ENCODE results near the gene ZNF407.
"Not testable (repeated sequence)": the region's sequence is repeated elsewhere in the genome, so short reads cannot be mapped to it uniquely, and the experiment has no call there.

ZNF407 gene

DNA sequence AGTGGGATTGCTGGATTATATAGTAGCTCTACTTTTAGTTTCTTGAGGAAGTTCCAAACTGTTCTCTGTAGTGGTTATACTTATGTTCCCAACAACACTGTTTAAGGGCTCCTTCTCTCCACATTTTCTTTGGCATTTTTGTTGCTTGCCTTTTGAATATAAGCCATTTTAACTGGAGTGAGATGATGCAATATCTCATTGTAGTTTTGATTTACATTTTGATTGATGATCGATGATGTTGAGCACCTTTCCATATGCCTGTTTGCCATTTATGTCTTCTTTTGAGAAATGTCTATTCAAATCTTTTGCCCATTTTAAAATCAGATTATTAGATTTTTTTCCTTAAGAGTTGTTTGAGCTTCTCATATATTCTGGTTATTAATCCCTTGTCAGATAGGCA lies 368.0 kb downstream of the ZNF407 start:
- peaks cover 4% of the 10 kb centered on the region for H3K9me3 ChIP-seq (ENCODE audit: control insufficient read depth, low read length)
- H3K27ac ChIP-seq (ENCODE audit: low read depth, low read length, severe bottlenecking): no peak overlapping the region
- H3K4me3 ChIP-seq (ENCODE audit: extremely low read depth, insufficient read depth, low read length, poor library complexity, severe bottlenecking): no peak overlapping the region
- WGBS, 2 experiments (ENCODE audit: insufficient coverage in 2 of 2): no CpG with 5 or more reads among the region's 1 CpG
- no peaks in the 10 kb centered on the region for H3K4me1 ChIP-seq (ENCODE audit: control insufficient read depth, insufficient read depth, low read length, poor library complexity, severe bottlenecking)
- no peaks in the 10 kb centered on the region for H3K36me3 ChIP-seq (ENCODE audit: control insufficient read depth, insufficient read depth, low read length)

DNA sequence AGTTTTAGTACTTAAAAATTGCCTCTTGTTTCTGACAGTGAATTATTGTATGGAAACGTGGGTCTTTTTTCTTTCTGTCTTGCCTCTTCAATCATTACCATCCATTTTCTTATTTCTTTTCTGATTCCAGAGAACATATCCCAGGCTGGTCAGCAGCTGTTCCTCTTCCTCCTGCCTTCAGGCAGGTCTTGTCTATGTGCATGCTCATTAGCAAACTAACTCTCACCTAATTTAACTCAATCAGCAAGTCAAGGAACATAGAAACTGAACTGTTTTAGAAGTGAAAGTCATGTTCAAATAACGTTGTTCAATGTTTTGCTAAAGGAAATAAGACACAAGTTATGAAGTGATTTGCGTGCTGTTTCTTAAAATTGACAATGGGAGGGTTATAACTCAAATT lies 369.8 kb downstream of the ZNF407 start:
- Histone ChIP-seq H3K9me3 (ENCODE audit: control insufficient read depth, low read length) (peaks cover 4% of the 10 kb centered on the region), H3K36me3 (ENCODE audit: control insufficient read depth, insufficient read depth, low read length) (no peaks in the 10 kb centered on the region), H3K27ac (ENCODE audit: low read depth, low read length, severe bottlenecking) (no peak overlapping the region), H3K4me1 (ENCODE audit: control insufficient read depth, insufficient read depth, low read length, poor library complexity, severe bottlenecking) (no peaks in the 10 kb centered on the region), H3K4me3 (ENCODE audit: extremely low read depth, insufficient read depth, low read length, poor library complexity, severe bottlenecking) (no peak overlapping the region)
- 80 to 87% methylated on average over 1 to 2 of the region's 3 CpGs for WGBS, 2 experiments (ENCODE audit: insufficient coverage in 2 of 2)

DNA sequence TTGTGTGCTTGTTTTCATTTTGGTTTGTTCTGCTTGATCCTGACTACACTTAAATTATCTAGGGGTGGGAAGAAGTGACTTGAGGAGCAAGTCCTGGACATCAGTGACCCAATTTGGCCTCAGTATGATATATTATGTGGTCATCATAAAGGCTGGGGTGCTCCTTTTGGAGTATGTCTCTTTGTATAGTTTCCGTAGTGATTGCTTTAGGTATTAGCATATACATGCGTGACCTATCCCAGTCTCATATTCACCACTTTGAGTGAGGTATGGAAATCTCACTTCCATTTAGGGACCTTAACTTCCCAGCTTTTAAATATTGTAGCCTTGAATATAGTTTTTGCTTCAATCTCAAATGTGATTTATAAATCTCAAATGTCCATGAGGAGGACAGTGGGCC lies 370.3 kb downstream of the ZNF407 start:
- no peaks in the 10 kb centered on the region for H3K4me1 ChIP-seq (ENCODE audit: control insufficient read depth, insufficient read depth, low read length, poor library complexity, severe bottlenecking)
- peaks cover 4% of the 10 kb centered on the region for H3K9me3 ChIP-seq (ENCODE audit: control insufficient read depth, low read length)
- no peaks in the 10 kb centered on the region for H3K36me3 ChIP-seq (ENCODE audit: control insufficient read depth, insufficient read depth, low read length)
- no CpG with 5 or more reads among the region's 2 CpGs for WGBS, 2 experiments (ENCODE audit: insufficient coverage in 2 of 2)
- no peak overlapping the region for H3K27ac ChIP-seq (ENCODE audit: low read depth, low read length, severe bottlenecking)
- H3K4me3 ChIP-seq (ENCODE audit: extremely low read depth, insufficient read depth, low read length, poor library complexity, severe bottlenecking): no peak overlapping the region

DNA sequence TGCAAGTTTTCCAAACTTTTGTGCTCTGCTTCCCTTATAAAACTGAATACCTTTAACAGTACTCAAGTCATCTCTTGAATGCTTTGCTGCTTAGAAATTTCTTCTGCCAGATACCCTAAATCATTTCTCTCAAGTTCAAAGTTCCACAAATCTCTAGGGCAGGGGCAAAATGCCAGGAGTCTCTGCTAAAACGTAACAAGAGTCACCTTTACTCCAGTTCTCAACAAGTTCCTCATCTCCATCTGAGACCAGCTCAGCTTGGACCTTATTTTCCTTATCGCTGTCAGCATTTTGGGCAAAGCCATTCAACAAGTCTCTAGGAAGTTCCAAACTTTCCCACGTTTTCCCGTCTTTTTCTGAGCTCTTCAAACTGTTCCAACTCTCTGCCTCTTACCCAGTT lies 373.7 kb downstream of the ZNF407 start:
- H3K9me3 ChIP-seq (ENCODE audit: control insufficient read depth, low read length); H3K36me3 ChIP-seq (ENCODE audit: control insufficient read depth, insufficient read depth, low read length); H3K4me3 ChIP-seq (ENCODE audit: extremely low read depth, insufficient read depth, low read length, poor library complexity, severe bottlenecking); H3K27ac ChIP-seq (ENCODE audit: low read depth, low read length, severe bottlenecking); H3K4me1 ChIP-seq (ENCODE audit: control insufficient read depth, insufficient read depth, low read length, poor library complexity, severe bottlenecking): not testable (repeated sequence)
- 95 to 96% methylated on average over 4 of the region's 4 CpGs for WGBS, 2 experiments (ENCODE audit: insufficient coverage in 2 of 2)

DNA sequence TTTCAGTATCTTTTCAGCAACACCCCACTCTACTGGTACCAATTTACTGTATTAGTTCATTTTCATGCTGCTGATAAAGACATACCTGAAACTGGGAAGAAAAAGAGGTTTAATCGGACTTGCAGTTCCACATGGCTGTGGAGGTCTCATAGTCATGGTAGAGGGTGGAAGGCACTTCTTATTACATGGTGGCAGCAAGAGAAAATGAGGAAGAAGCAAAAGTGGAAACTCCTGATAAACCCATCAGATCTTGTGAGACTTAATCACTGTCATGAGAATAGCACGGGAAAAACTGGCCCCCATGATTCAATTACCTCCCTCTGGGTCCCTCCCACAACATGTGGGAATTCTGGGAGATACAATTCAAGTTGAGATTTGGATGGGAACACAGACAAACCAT lies 374.1 kb downstream of the ZNF407 start:
- H3K4me3 ChIP-seq (ENCODE audit: extremely low read depth, insufficient read depth, low read length, poor library complexity, severe bottlenecking); H3K36me3 ChIP-seq (ENCODE audit: control insufficient read depth, insufficient read depth, low read length); H3K27ac ChIP-seq (ENCODE audit: low read depth, low read length, severe bottlenecking); H3K4me1 ChIP-seq (ENCODE audit: control insufficient read depth, insufficient read depth, low read length, poor library complexity, severe bottlenecking); H3K9me3 ChIP-seq (ENCODE audit: control insufficient read depth, low read length): not testable (repeated sequence)
- WGBS, 2 experiments (ENCODE audit: insufficient coverage in 2 of 2): 94% methylated on average over 2 of the region's 2 CpGs; no CpG with 5 or more reads in 1 of the 2 experiments

DNA sequence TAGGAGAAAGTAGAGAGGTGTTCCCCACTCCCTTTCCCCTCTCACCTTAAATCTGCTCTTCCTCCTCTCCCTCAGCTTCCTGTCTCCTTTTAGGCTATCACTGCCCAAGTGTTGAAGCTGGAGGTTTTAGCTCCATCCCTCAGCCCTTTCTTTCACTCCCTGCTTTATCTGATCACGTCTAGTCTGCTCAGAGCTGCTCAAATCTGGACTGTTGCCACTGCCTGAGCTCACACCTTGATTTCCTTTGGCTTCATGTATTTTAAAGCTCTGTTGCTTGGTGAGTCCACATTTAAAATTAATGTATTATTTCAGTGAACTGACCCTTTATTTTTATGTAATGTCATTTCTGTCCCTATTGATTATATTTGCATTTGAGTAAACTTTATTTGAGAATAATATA lies 374.7 kb downstream of the ZNF407 start:
- H3K36me3 ChIP-seq (ENCODE audit: control insufficient read depth, insufficient read depth, low read length): no peaks in the 10 kb centered on the region
- no peak overlapping the region for H3K27ac ChIP-seq (ENCODE audit: low read depth, low read length, severe bottlenecking)
- no peak overlapping the region for H3K4me3 ChIP-seq (ENCODE audit: extremely low read depth, insufficient read depth, low read length, poor library complexity, severe bottlenecking)
- H3K4me1 ChIP-seq (ENCODE audit: control insufficient read depth, insufficient read depth, low read length, poor library complexity, severe bottlenecking): no peaks in the 10 kb centered on the region
- H3K9me3 ChIP-seq (ENCODE audit: control insufficient read depth, low read length): no peaks in the 10 kb centered on the region
- WGBS, 2 experiments (ENCODE audit: insufficient coverage in 2 of 2): 67% methylated on average over 1 of the region's 1 CpG; no CpG with 5 or more reads in 1 of the 2 experiments

DNA sequence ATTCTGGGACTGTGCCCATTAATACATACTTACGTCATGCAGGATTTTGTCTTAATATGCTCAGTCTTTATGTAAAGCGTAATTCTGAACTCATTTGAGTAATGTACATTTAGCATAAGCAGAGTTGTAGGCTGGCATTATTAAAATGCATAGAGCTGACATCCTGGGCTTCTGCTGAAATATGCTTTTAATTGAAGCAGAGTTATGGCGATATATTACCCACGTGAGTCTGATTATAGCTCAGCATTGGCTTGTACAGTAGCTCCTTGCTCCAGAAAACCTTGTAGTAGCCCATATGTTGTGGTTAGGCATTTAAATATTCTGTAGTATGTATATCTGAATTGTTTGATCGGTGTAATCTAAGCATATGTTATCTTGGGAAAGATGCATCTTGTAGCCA lies 377.3 kb downstream of the ZNF407 start:
- Histone ChIP-seq H3K27ac (ENCODE audit: low read depth, low read length, severe bottlenecking) (no peak overlapping the region), H3K4me3 (ENCODE audit: extremely low read depth, insufficient read depth, low read length, poor library complexity, severe bottlenecking) (no peak overlapping the region), H3K9me3 (ENCODE audit: control insufficient read depth, low read length) (no peaks in the 10 kb centered on the region), H3K4me1 (ENCODE audit: control insufficient read depth, insufficient read depth, low read length, poor library complexity, severe bottlenecking) (no peaks in the 10 kb centered on the region), H3K36me3 (ENCODE audit: control insufficient read depth, insufficient read depth, low read length) (no peaks in the 10 kb centered on the region)
- whole genome bisulfite sequencing, 2 experiments (ENCODE audit: insufficient coverage in 2 of 2): 92 to 98% methylated on average over 5 of the region's 5 CpGs

DNA sequence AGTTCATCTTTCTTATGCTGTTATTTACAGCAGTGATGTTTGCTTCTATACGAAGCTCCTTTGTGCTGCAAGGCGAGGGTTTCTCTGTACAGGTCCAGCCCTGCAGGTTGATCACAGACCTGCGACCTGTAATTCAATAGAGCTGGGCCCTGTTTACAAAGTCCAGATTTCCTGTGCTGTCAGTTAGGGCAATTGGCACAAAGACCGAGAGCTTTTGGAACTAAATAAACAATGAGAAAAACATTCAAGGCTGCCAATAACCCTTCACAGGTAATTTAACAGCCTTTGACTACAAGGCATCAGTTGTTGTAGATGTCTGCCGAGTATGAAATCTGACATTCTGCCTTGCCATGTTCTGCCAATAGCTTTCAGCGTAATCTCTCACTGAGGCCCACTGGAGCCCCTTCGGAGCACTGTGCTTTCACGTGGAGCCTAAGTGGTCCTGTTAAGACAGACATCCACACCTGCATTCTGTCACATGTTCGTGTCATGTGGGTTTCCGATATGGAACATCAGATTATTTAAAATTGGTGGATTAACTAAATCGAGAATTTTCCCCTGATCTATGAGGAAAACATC lies 378.8 kb downstream of the ZNF407 start:
- Histone ChIP-seq H3K27ac (ENCODE audit: low read depth, low read length, severe bottlenecking) (no peak overlapping the region), H3K4me3 (ENCODE audit: extremely low read depth, insufficient read depth, low read length, poor library complexity, severe bottlenecking) (no peak overlapping the region), H3K9me3 (ENCODE audit: control insufficient read depth, low read length) (no peaks in the 10 kb centered on the region), H3K4me1 (ENCODE audit: control insufficient read depth, insufficient read depth, low read length, poor library complexity, severe bottlenecking) (no peaks in the 10 kb centered on the region), H3K36me3 (ENCODE audit: control insufficient read depth, insufficient read depth, low read length) (no peaks in the 10 kb centered on the region)
- WGBS, 2 experiments (ENCODE audit: insufficient coverage in 2 of 2): 91 to 92% methylated on average over 7 to 10 of the region's 11 CpGs

DNA sequence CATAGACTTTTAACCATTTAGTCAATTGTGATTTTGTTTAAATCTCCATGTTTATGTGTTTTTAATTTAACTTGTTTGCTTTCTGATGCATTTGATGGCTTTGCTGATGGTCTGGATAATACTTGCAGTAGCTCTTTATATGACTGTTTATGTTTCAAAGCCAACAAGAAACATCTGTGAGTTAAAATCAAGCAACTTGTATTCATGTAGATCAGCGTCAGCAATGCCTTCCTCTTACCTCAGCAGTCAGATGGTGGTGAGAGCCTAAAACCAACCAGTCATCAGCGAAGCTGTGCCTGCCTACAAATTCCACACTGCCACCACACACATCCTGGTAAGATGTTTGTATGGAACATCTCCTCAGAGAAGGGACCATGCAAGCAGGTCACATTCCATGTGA lies 379.4 kb downstream of the ZNF407 start:
- no peaks in the 10 kb centered on the region for H3K9me3 ChIP-seq (ENCODE audit: control insufficient read depth, low read length)
- no peaks in the 10 kb centered on the region for H3K36me3 ChIP-seq (ENCODE audit: control insufficient read depth, insufficient read depth, low read length)
- no peak overlapping the region for H3K4me3 ChIP-seq (ENCODE audit: extremely low read depth, insufficient read depth, low read length, poor library complexity, severe bottlenecking)
- H3K27ac ChIP-seq (ENCODE audit: low read depth, low read length, severe bottlenecking): no peak overlapping the region
- WGBS, 2 experiments (ENCODE audit: insufficient coverage in 2 of 2): 80% methylated on average over 1 of the region's 2 CpGs; no CpG with 5 or more reads in 1 of the 2 experiments
- H3K4me1 ChIP-seq (ENCODE audit: control insufficient read depth, insufficient read depth, low read length, poor library complexity, severe bottlenecking): no peaks in the 10 kb centered on the region

DNA sequence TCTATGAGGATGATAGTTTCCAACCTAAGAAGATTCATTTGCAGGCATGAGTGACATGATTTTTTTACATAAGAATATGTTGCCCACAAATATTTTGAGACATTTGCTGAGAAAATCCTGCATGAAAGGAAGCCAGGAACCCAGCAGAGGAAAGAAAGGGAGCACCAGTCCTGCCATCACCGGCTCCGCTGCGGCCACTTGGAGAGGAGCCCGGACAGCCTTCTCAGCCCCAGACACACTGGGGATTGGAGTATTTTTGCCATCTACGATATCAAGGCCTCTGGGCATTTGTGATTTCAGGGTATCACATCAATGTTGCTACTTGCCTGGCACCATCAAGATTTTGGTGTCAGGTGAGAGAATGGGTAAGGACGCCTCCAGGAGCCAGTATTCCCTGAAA lies 383.0 kb downstream of the ZNF407 start:
- H3K27ac ChIP-seq (ENCODE audit: low read depth, low read length, severe bottlenecking): no peak overlapping the region
- no peaks in the 10 kb centered on the region for H3K4me1 ChIP-seq (ENCODE audit: control insufficient read depth, insufficient read depth, low read length, poor library complexity, severe bottlenecking)
- H3K9me3 ChIP-seq (ENCODE audit: control insufficient read depth, low read length): no peaks in the 10 kb centered on the region
- 93 to 98% methylated on average over 6 of the region's 6 CpGs for WGBS, 2 experiments (ENCODE audit: insufficient coverage in 2 of 2)
- H3K36me3 ChIP-seq (ENCODE audit: control insufficient read depth, insufficient read depth, low read length): no peaks in the 10 kb centered on the region
- no peak overlapping the region for H3K4me3 ChIP-seq (ENCODE audit: extremely low read depth, insufficient read depth, low read length, poor library complexity, severe bottlenecking)

DNA sequence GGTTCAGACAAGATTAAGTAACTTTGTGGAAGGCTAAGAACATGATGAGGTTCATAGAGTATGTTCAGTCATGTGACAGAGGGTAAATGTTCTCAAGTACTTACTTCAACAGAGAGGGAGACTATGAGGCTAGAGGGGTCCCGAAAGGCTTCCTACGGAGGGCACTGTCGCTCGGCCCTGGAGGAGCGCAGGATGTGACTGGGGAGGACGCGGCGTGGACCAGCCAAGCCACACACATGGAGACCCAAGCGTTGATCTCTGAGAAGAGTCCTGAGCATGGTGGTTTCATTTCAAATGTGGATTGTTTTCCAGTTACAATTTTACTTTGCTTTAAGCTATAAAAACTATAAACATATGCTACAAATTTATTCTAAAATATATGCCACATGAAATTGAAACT lies 383.8 kb downstream of the ZNF407 start:
- H3K9me3 ChIP-seq (ENCODE audit: control insufficient read depth, low read length): no peaks in the 10 kb centered on the region
- no peaks in the 10 kb centered on the region for H3K36me3 ChIP-seq (ENCODE audit: control insufficient read depth, insufficient read depth, low read length)
- no peak overlapping the region for H3K4me3 ChIP-seq (ENCODE audit: extremely low read depth, insufficient read depth, low read length, poor library complexity, severe bottlenecking)
- WGBS, 2 experiments (ENCODE audit: insufficient coverage in 2 of 2): 67 to 100% methylated on average over 1 to 5 of the region's 9 CpGs
- H3K27ac ChIP-seq (ENCODE audit: low read depth, low read length, severe bottlenecking): no peak overlapping the region
- H3K4me1 ChIP-seq (ENCODE audit: control insufficient read depth, insufficient read depth, low read length, poor library complexity, severe bottlenecking): no peaks in the 10 kb centered on the region

Measured in mesodermal cell (in vitro differentiated cells).